ENCODE measurements around the gene MYLK. TPM values are rescaled to one million over a fixed set of nuclear protein-coding genes. Genes with fewer than 3 reads are reported as not detected.

MYLK gene
- total and polyA plus RNA-seq, 2 of the 4 experiments (the other 2 are of a cell fraction), result 299 to 484 TPM

DNA sequence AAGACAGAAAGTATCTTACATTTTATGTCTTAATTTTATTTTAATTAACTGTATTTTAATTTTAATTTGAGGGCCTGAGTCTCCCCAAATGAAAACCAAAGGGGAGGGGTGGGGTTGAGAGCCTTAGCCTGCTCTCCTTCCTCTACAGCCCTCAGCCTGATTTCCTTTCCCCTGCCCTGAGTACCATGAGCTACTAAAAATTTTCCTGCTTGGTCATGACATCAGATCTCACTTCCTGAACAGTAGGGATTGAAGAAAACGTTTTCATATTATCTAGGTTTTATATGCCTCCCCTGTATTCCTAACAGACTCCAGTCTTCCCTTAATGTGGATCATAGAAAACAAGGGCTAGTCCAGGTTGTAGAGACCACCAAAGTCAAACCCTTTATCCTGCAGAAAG, 133.9 kb downstream of the MYLK start (continued):
- TF ChIP-seq, protein P1, sequence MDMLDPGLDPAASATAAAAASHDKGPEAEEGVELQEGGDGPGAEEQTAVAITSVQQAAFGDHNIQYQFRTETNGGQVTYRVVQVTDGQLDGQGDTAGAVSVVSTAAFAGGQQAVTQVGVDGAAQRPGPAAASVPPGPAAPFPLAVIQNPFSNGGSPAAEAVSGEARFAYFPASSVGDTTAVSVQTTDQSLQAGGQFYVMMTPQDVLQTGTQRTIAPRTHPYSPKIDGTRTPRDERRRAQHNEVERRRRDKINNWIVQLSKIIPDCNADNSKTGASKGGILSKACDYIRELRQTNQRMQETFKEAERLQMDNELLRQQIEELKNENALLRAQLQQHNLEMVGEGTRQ (IDR thresholded peaks at IDR 0.05; ENCODE audit: low read depth, low read length), result no peak
- no peak for TF ChIP-seq RCOR1 (IDR thresholded peaks at IDR 0.05; ENCODE audit: insufficient replicate concordance, low read length)

DNA sequence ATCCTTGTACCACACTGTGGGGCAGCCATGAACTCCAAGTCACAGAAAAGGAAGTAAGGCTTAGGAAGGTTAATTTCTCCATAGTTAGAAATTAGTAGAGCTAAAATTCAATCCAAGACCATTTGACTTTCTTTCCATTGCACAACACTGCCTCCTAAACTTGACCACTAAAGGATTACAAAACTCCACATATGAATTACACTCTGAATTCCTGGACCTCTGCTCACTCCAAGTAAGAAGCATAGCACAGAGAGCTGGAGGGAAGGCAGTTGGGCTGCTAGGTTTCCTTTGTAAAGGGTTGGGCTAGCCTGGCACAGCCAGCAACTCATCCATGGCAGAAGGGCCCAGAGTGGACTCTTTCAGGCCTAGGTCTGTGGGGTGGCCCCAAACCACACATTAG, 134.4 kb downstream of the MYLK start:
- CTCF ChIA-PET, result interaction anchor here (1.4 kb wide), 2 partner anchors 31 to 41 kb away, joined by 3 to 4 read pairs; no protein-coding TSS in a partner anchor
- peaks cover 38% of the 10 kb centered on the region for H3K36me3 ChIP-seq (ENCODE audit: control insufficient read depth, insufficient read depth, low read length)
- no peak overlapping the region for H2AFZ ChIP-seq (replicated peaks; ENCODE audit: low read length, poor library complexity)

More for the DNA sequence above, 134.4 kb downstream of the MYLK start:
- H2AK5ac ChIP-seq (ENCODE audit: low read depth, low read length), result peak overlapping the region; percentile 99
- H3K4ac ChIP-seq (ENCODE audit: low read depth, low read length), result peak overlapping the region; percentile 100
- peaks cover 25 to 78% of the 10 kb centered on the region in 2 experiments for H3K79me1 ChIP-seq (ENCODE audit: low read depth in 1 of 2, low read length in 2 of 2)
- H3K27me3 ChIP-seq (ENCODE audit: control insufficient read depth, insufficient read depth, low read length), result no peaks in the 10 kb centered on the region
- H3K27ac ChIP-seq (ENCODE audit: insufficient read depth, low read length), result peak overlapping the region; percentile 97
- no TSS peak for BruUV-seq (replicated peaks)
- H3K4me3 ChIP-seq (ENCODE audit: insufficient read depth, low read depth, low read length), result no peak overlapping the region
- POLR2A ChIA-PET (ENCODE audit: unreplicated experiment), result interaction anchor here (0.7 to 1.6 kb wide), 3 partner anchors 9 to 69 kb away, joined by 3 to 9 read pairs (median 3); no protein-coding TSS in a partner anchor
- dilution Hi-C loops (cut with HindIII; ENCODE audit: low sequenced_read_pairs, unreplicated experiment) (no loop called here), in situ Hi-C loops (cut with MboI; ENCODE audit: low sequenced_read_pairs) (no loop called here), intact Hi-C loops (cut with micrococcal nuclease) (loop anchor here (1.0 to 2.0 kb wide), 2 partner anchors 9 to 33 kb away; no protein-coding TSS in a partner anchor)
- H4K20me1 ChIP-seq (ENCODE audit: insufficient read depth, low read length), result no peaks in the 10 kb centered on the region
- peak overlapping the region; percentile 100 for H4K91ac ChIP-seq (ENCODE audit: insufficient read depth, low read depth, low read length)
- peak overlapping the region; percentile 92 for H2AK9ac ChIP-seq (replicated peaks; ENCODE audit: low read depth, low read length, poor library complexity)
- peak overlapping the region; percentile 99 for H2BK20ac ChIP-seq (ENCODE audit: low read depth, low read length)
- peak overlapping the region; percentile 100 for H2BK120ac ChIP-seq (ENCODE audit: low read depth, low read length)
- peak overlapping the region; percentile 99 for H2BK5ac ChIP-seq (ENCODE audit: low read depth, low read length, poor library complexity, severe bottlenecking)
- H4K5ac ChIP-seq (ENCODE audit: low read depth, low read length), result peak overlapping the region; percentile 99
- H3K4me1 ChIP-seq (ENCODE audit: control insufficient read depth, insufficient read depth, low read length), result peaks cover 34% of the 10 kb centered on the region
- H3K9me3 ChIP-seq (ENCODE audit: control insufficient read depth, insufficient read depth, low read length), result peaks cover 6% of the 10 kb centered on the region
- H4K8ac ChIP-seq (ENCODE audit: low read depth in 2 of 2, low read length in 2 of 2), result peak overlapping the region; percentile 88 to 99
- H3K4me2 ChIP-seq (ENCODE audit: low read depth, low read length), result no peak overlapping the region
- TF ChIP-seq MAZ (IDR thresholded peaks at IDR 0.05; ENCODE audit: borderline replicate concordance, low read depth, low read length) (0 out of 2 replicates have a peak, but pooled peaks have one; percentile 25), FOS (IDR thresholded peaks at IDR 0.05; ENCODE audit: low read depth, low read length) (0 out of 2 replicates have a peak, but pooled peaks have one; percentile 60), RAD21 (IDR thresholded peaks at IDR 0.05; ENCODE audit: low read length) (no peak), CEBPB (IDR thresholded peaks at IDR 0.05; ENCODE audit: low read depth, low read length) (peak; percentile 99), BHLHE40 (IDR thresholded peaks at IDR 0.05; ENCODE audit: low read depth, low read length) (no peak), MXI1 (IDR thresholded peaks at IDR 0.05; ENCODE audit: borderline replicate concordance, low read depth, low read length) (no peak), RCOR1 (IDR thresholded peaks at IDR 0.05; ENCODE audit: insufficient replicate concordance, low read length) (peak; percentile 31)
- TF ChIP-seq, protein P2, sequence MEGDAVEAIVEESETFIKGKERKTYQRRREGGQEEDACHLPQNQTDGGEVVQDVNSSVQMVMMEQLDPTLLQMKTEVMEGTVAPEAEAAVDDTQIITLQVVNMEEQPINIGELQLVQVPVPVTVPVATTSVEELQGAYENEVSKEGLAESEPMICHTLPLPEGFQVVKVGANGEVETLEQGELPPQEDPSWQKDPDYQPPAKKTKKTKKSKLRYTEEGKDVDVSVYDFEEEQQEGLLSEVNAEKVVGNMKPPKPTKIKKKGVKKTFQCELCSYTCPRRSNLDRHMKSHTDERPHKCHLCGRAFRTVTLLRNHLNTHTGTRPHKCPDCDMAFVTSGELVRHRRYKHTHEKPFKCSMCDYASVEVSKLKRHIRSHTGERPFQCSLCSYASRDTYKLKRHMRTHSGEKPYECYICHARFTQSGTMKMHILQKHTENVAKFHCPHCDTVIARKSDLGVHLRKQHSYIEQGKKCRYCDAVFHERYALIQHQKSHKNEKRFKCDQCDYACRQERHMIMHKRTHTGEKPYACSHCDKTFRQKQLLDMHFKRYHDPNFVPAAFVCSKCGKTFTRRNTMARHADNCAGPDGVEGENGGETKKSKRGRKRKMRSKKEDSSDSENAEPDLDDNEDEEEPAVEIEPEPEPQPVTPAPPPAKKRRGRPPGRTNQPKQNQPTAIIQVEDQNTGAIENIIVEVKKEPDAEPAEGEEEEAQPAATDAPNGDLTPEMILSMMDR (conservative IDR thresholded peaks at IDR 0.05; ENCODE audit: low read depth, low read length), result no peak
- peak overlapping the region; percentile 99 for H3K18ac ChIP-seq (ENCODE audit: low read depth, low read length)
- H3K23ac ChIP-seq (ENCODE audit: low read depth, low read length), result peak overlapping the region; percentile 100
- ATAC-seq (ENCODE audit: low read depth) (peak; percentile 77), DNase-seq (peak; percentile 95)
- peaks cover 29% of the 10 kb centered on the region for H3K9me1 ChIP-seq (ENCODE audit: insufficient read depth, low read length)
- H2BK15ac ChIP-seq (ENCODE audit: low read depth, low read length), result peak overlapping the region; percentile 99
- peak overlapping the region; percentile 65 for H3K9ac ChIP-seq (ENCODE audit: low read depth, low read length)
- H3K14ac ChIP-seq (replicated peaks; ENCODE audit: low read depth, low read length), result peak overlapping the region; percentile 99
- peak overlapping the region; percentile 99 for H3K56ac ChIP-seq (ENCODE audit: extremely low read depth, insufficient read depth, low read length)

Measured in IMR-90 (cell line).